Measurements from ENCODE around the gene DCP1B.

The DCP1B gene

GRCh38 chr12:1918081-1918883 is 86.0 kb downstream of the DCP1B start, which contains the start of gene CACNA2D4:
Gene CACNA2D4 (minus strand): TSS chr12:1918652. CDS start chr12:1918473, 179 bp downstream.
- FAIRE-seq: no peak

DNA sequence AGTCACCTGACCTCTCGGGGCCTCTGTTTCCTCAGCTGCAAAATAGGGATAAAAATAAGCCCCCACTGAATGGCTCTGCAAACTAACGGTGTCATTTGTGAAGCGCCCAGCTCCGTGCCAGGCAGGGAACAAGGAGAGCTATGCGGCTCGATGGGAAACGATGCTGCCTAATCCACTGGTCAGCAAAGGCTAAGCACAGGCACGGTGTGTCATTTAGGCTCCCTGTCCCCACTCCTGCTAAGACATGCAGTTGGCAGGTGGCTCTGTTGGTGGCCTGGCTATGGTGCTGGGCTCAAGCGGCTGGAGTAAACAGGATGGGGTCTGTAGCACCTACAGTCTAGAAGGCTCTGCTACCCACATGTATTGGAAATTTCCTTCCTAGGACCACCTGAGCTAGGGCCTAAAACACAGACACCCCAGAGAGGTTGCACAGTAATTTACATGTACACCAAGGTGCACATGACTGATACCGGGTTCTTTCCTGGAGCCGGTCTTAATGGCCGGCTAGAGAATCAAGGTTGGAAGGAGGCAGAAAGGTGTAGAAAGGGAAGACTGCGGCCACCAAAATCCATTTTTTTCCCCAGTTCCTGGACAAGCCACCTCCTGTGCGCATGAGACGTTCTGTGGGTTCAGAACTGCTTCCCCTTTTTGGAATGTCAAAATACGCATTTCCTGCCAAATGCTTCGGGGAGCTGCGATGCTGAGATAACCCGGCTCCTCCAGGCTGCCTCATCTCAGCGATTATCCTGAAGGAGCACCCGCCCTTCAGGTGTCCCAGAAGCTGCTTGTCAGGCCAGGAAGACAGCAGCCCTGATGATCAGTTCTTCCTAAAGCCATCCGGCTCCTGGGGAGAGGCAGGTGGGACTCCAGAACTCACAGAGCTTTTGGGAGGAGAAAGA is 86.8 kb downstream of the DCP1B start:
- no peak for FAIRE-seq

DNA sequence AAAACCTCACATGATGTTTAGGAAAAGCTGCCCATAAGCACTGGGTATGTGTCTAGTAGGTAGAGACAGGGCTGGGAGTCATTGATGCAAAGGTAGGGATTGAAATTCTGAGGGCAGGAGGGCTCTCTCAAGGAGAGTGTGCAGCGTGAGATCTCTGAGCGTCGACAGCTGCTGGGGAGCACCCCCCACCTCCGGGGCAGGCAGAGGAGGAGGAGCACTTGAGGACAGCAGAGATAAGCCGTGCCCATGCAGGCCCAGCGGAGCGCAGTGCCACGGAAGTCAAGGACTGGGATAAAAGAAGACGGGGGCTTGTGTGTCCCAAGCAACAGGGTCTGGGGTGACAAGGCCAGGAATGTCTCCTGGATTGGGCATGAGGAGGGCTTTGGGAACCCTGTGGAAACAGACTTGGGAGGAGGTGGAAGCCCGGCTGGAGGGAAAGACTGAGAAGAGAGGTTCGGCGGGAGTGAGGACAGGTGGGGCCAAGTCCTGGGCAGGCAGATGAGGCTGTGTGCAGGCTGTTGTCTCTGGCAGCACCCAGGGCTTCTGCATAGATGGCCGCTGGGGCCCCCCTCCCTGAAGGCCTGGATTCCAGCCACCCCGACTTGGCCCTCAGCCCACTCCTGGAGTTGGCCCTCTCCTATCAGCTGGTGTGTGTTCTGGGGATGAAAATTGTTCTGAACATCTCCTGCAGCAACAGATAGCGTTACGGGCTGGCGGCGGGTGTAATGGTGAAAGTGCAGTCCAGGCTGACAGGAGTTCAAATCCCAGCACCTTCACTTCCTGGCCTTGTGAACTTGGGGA is 87.7 kb downstream of the DCP1B start:
- no peak for FAIRE-seq

DNA sequence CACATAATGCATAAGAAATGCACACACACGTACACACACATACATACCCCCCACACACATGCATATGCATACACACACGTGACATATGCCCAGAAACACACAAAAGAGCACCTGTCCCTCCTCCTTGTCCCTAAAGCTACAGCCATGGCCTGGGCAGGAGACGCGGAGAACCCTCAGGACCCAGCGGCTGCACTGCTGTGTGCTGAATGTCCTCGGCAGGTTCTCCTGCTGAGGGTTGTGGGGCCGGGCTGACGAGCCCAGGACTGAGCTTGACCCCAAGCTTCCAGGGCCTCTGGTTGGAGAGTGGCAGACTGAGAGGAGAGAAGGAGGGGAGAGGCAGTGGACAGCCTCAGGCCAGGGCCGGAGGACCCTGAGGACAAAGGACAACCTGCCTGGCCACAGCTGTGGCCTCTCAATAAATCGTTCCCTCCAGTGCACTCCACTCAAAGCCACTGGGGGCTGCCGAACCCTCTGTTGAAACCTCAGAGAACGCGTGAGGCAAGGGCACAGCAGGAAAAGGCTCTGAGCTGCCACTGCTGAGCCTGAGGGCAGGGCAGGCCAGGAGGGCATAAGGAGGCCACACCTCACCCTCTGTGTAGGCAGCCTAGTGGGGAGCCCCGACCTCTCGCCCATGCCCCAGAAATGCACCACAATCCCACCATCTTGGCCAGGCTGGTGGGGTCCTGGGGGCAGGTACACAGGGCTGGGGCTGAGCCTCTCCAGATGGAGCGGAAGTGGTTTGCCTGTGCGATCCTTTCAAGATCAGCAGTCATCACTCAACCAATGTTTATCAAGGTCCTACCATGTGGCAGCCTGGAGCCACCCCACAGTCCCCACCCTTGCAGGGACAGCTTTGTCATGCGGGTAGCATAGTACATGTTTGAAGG is 88.9 kb downstream of the DCP1B start:
- FAIRE-seq: no peak

- FAIRE-seq: no peak
These were observed 89.9 kb downstream of the DCP1B start for GRCh38 chr12:1914114-1914911.

DNA sequence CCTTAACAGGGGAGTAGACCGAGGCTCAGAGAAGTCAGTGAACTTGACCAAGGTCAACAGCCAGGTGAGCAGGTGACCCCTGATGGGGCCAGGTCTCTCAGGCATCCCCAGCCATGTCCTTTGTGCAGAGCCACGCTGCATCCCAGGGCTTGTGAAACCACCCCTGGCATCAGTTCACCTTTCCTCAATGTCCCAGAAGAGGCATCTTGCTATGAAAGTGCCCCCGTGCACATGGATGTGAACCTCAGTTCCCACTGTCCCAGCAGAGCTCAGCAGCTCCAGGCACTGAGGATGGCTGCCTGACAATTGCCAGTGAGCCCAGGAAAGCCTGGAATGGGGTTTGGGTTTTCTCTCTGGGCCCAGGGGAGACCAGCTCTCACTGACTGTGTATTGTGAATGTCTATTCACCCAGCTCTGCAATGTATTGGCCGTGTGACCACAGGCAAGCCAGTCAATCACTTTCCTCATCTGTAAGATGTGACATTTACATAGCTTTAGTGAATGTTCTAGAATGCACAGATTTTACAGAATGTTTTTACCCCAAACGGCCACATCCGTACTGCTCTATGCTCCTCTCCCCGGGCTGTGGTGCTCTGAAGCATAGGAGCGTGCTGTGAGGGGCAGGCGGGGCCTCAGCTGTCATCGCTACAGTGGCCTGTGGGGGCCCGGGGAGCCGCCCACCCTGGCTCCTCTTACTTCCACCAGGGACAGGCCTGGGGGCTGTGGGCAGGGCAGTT is 90.7 kb downstream of the DCP1B start:
- FAIRE-seq: no peak

- no peak for FAIRE-seq
These were observed 91.5 kb downstream of the DCP1B start for GRCh38 chr12:1912580-1913376.

GRCh38 chr12:1911598-1912575 is 92.4 kb downstream of the DCP1B start:
- FAIRE-seq: no peak

DNA sequence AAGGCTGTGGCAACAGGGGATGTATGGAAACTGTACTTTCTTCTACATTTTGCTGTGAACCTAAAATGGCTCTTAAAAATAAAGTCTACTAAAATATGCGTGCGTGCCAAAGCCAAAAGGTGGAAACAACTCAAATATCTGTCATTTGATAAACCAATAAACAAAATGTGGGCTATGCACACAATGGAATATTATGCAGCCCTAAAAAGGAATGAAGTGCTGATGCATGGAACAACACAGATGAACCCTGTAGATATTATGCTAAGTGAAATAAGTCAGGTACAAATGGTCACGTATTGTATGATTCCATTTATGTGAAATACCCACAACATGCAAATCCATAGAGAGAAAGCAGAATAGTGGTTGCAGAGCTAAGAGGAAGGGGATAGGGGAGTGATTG is 93.8 kb downstream of the DCP1B start:
- no peak for FAIRE-seq

DNA sequence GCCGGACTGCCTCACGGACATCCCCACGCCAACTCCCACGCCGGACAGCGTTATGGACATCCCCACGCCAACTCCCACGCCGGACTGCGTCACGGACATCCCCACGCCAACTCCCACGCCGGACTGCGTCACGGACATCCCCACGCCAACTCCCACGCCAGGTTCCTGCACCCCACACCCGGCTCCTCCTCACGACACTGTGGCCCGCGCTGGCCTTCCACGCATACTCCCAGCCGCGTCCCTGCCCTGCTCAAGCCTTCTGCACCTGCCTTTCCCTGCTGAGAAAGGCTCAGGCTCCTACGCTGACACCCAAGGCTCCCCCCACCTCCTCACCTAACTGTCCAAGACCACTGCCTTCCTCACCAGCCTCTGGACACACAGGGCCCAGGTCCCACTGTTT is 95.5 kb downstream of the DCP1B start:
- no peak for FAIRE-seq

- no peak for FAIRE-seq
These were observed 96.3 kb downstream of the DCP1B start for GRCh38 chr12:1907652-1908611.

GRCh38 chr12:1906579-1906978 is 97.7 kb downstream of the DCP1B start:
- FAIRE-seq: no peak

GRCh38 chr12:1904875-1905274 is 99.4 kb downstream of the DCP1B start:
- no peak for FAIRE-seq

DNA sequence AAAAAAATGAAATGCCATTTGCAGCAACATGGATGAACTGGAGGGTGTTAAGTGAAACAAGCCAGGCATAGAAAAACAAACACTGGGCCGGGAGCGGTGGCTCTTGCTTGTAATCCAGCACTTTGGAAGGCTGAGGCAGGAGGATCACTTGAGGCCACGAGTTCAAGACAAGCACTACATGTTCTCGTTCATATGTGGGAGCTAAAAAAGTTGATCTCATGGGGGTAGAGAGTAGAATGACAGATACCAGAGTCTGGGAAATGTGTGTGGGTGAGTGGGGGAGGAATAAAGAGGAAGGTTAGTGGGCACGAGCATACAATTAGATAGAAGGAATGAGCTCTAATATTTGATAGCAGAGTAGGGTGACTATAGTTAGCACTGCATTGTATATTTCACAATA is 107.3 kb downstream of the DCP1B start:
- FAIRE-seq: no peak

All from endometrium (tissue), 2 donors.